Peyer's patch (tissue), 4 donors: ENCODE measurements around the gene AKT1. TPM values are rescaled to one million over a fixed set of nuclear protein-coding genes. Genes with fewer than 3 reads are reported as not detected.

Experiments used
- DNase-seq, 3 donors: peaks; one replicate each; pipeline ENCODE4 v3.0.0-alpha.2; 2017 to 2019
- H3K27ac ChIP-seq, 4 donors: fragments of 200-600 bp; sonication (generic); one replicate each; pipeline ENCODE4 v1.5.1; 2016 to 2019
- H3K27me3 ChIP-seq, 2 donors: fragments of 200-600 bp; sonication (generic); one replicate each; pipeline ENCODE4 v1.5.1; 2019
- H3K36me3 ChIP-seq, 3 donors: fragments of 200-600 bp; sonication (generic); one replicate each; pipeline ENCODE4 v1.5.1; 2016 to 2019
- H3K4me1 ChIP-seq, 4 donors: fragments of 200-600 bp; sonication (generic); one replicate each; pipeline ENCODE4 v1.5.1; 2016 to 2019
- H3K4me3 ChIP-seq, 4 donors: fragments of 200-600 bp; sonication (generic); 1 replicate in 3 of 4; 2 replicates in 1 of 4; pipeline ENCODE4 v1.5.1; 2016 to 2019; ENCODE audit warnings: mild to moderate bottlenecking in 1 of 4
- H3K9me3 ChIP-seq, 4 donors: fragments of 200-600 bp; sonication (generic); one replicate each; pipeline ENCODE4 v1.5.1; 2016 to 2019; ENCODE audit warnings: mild to moderate bottlenecking in 1 of 4
- POLR2A ChIP-seq, 2 donors: fragments of 450-650 bp; IDR thresholded peaks; one replicate each; pipeline ENCODE4 v1.5.1; 2017; ENCODE audit warnings: antibody characterized with exemption in 2 of 2, mild to moderate bottlenecking in 2 of 2, moderate library complexity in 2 of 2
- total RNA-seq, 4 donors: library from RNA; depleted of rRNA; stranded (reverse); fragments of >200 nt; gene quantifications; one replicate each; pipeline ENCODE4 v1.1.0, GENCODE V29; 2016
- TF ChIP-seq, protein P1 (sequence below), 6 experiments: fragments of 450-650 bp in 4 of 6; fragments of 200-600 bp in 2 of 6; sonication (generic) in 1 of 6; IDR thresholded peaks; one replicate each; pipeline ENCODE4 v1.5.1; 2017 to 2019; ENCODE audit warnings: antibody characterized with exemption in 6 of 6, mild to moderate bottlenecking in 3 of 6, moderate library complexity in 1 of 6

Gene AKT1
- total RNA-seq, 4 donors from 2014 or later, result 85.6 to 259 (median 111) TPM

DNA sequence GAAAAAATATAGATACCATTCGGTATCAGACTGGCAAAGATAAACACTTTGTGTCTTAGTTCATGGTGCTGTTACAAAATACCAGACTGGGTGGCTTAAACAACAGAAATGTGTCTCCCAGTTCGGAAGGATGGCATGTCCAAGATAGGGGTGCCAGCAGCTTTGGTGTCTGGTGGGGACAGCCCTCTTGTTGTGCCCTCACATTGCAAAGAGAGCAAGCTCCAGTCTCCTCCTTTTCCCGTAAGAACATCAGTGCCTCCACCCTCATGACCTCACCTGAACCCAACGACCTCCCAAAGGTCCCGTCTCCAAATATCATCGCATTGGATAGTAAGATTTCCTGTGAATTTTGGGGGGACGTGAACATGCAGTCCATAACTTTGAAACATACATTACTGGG is 17.7 kb upstream of the AKT1 start:
- peaks cover 4 to 12% (median 7%) of the 10 kb centered on the region in 4 donors for H3K4me1 ChIP-seq
- DNase-seq, result no peak
- H3K27ac ChIP-seq, result no peak overlapping the region
- H3K36me3 ChIP-seq, result no peaks in the 10 kb centered on the region
- H3K9me3 ChIP-seq, result no peaks in the 10 kb centered on the region
- H3K4me3 ChIP-seq, result no peak overlapping the region
- H3K27me3 ChIP-seq, result no peaks in the 10 kb centered on the region
- TF ChIP-seq, protein P1, sequence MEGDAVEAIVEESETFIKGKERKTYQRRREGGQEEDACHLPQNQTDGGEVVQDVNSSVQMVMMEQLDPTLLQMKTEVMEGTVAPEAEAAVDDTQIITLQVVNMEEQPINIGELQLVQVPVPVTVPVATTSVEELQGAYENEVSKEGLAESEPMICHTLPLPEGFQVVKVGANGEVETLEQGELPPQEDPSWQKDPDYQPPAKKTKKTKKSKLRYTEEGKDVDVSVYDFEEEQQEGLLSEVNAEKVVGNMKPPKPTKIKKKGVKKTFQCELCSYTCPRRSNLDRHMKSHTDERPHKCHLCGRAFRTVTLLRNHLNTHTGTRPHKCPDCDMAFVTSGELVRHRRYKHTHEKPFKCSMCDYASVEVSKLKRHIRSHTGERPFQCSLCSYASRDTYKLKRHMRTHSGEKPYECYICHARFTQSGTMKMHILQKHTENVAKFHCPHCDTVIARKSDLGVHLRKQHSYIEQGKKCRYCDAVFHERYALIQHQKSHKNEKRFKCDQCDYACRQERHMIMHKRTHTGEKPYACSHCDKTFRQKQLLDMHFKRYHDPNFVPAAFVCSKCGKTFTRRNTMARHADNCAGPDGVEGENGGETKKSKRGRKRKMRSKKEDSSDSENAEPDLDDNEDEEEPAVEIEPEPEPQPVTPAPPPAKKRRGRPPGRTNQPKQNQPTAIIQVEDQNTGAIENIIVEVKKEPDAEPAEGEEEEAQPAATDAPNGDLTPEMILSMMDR (IDR thresholded peaks at IDR 0.05), result no peak
- TF ChIP-seq POLR2A (IDR thresholded peaks at IDR 0.05), result no peak

DNA sequence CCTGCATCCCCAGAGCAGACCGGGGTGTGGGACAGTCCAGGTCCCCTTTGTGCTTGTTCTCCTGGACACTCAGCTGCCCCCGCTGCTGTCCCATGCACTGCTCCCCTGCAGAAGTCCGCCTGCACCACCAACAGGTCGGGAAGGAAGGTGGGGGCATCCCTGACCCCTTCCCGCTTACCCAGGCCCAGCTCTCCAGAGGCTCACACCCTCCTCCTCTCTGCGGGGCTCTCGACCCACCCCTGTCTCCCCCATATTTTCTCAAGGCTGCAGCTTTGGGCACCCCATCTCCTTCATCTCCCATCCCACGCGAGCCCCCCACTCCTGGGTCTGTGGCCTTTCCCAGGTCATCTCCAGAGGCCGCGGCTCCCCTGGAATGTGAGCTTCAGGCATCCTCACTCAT is 14.8 kb upstream of the AKT1 start:
- Histone ChIP-seq H3K4me1 (peaks cover 0 to 4% (median 0%) of the 10 kb centered on the region in 4 donors), H3K4me3 (no peak overlapping the region), H3K9me3 (no peaks in the 10 kb centered on the region), H3K36me3 (no peaks in the 10 kb centered on the region), H3K27me3 (no peaks in the 10 kb centered on the region), H3K27ac (no peak overlapping the region)
- TF ChIP-seq POLR2A (IDR thresholded peaks at IDR 0.05), result no peak
- TF ChIP-seq, protein P1 (IDR thresholded peaks at IDR 0.05), result no peak
- DNase-seq, result no peak

DNA sequence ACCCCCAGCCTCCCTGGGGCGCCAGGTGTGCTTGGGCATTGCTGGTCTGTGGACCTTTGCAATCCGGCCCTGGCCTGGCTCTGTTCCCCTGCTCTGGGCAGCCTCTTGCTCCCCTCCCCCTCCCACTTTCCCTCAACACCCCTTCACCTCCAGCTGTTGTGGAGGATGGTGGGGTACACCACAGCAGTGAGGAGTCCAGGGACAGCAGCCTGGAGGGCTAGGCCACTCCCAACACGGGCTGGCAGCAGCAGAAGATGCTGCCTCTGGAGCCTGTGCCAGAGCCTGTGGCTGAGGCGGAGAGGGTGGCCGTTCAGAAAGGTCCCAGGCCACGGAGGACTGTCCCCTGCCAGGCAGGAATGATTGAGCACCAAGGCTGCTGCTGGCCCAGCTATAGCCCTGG is 12.9 kb upstream of the AKT1 start:
- Histone ChIP-seq H3K9me3 (no peaks in the 10 kb centered on the region), H3K27ac (no peak overlapping the region)
- TF ChIP-seq POLR2A (IDR thresholded peaks at IDR 0.05), result no peak
- TF ChIP-seq, protein P1 (IDR thresholded peaks at IDR 0.05), result no peak

DNA sequence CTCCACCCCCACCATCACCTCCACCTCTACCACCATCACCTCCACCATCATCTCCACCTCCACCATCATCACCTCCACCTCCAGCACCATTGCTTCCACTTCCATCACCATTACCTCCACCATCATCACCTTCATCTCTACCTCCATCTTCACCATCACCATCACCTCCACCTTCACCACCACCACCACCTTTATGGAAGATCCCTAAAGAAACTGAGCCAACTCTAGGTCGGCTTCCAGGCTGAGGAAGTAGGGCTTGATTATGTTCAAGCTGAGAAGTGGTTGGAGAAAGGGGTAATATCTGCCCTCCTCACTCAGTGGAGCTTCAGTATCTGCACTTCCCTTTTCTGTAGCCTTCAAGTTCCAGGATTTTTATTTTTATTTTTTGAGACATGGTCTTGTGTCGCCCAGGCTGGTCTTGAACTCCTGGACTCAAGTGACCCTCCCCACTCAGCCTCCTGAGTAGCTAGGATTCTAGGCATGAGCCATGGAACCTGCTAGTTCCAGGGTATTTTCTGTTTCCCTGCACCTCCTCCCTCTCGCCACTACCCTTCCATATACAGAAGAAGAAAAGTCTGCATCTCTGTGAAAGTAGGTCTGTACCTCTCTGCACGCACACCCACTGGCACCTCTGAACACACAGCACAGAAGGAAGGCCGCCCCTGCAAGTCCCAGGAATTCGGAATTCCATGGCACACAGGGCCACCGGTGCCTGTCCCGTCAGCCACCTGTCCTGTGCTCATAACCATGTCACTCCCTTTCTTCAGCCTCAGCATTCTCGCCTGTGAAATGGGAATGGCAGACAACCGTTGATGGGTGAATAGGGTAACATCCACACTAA is 11.3 kb upstream of the AKT1 start:
- Histone ChIP-seq H3K4me1 (peaks cover 1 to 15% (median 3%) of the 10 kb centered on the region in 4 donors), H3K27ac (no peak overlapping the region), H3K4me3 (no peak overlapping the region), H3K27me3 (no peaks in the 10 kb centered on the region), H3K9me3 (no peaks in the 10 kb centered on the region), H3K36me3 (no peaks in the 10 kb centered on the region)
- TF ChIP-seq POLR2A (IDR thresholded peaks at IDR 0.05), result no peak
- TF ChIP-seq, protein P1 (IDR thresholded peaks at IDR 0.05), result no peak
- no peak for DNase-seq

More for the DNA sequence above, 12.9 kb upstream of the AKT1 start:
- H3K4me3 ChIP-seq, result no peak overlapping the region
- H3K27me3 ChIP-seq, result no peaks in the 10 kb centered on the region
- H3K36me3 ChIP-seq, result no peaks in the 10 kb centered on the region
- peaks cover 0 to under 1% (median 0%) of the 10 kb centered on the region in 4 donors for H3K4me1 ChIP-seq
- DNase-seq, result no peak

DNA sequence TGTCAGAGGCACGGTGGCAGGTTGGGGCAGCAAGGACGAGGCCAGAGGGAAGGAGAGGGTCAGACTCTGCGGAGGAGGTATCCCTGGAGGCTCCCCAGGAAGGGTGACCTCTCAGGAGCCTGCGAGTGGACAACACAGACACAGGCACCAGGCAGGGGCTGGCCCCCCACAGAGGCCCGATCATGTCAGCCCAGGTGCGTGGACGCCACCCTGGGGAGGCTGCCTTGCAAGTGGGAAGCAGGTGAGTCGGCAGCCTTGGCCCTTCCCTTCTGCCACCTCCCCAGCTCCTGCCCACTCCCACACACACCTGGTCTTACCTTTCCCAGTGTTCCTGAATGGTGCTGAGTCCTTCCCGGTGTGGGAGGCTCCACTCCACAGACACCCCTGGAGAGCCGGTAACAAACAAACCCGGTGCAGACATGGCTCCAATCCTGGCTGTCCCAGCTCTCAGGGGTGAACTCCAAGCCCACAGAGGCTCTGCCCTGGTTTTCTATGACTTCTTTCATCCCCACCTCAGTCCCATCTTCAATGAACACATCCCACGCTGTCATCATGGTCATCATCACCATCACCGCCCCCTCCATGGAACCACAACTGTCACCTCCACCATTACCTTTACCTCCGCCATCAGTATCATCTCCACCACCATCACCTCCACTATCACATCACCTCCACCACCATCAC is 10.5 kb upstream of the AKT1 start:
- peaks cover 6 to 23% (median 9%) of the 10 kb centered on the region in 4 donors for H3K4me1 ChIP-seq
- no peak overlapping the region for H3K27ac ChIP-seq
- TF ChIP-seq, protein P1 (IDR thresholded peaks at IDR 0.05), result no peak
- no peak for TF ChIP-seq POLR2A (IDR thresholded peaks at IDR 0.05)

More for the DNA sequence above, 10.5 kb upstream of the AKT1 start:
- Histone ChIP-seq H3K36me3 (no peaks in the 10 kb centered on the region), H3K9me3 (no peaks in the 10 kb centered on the region), H3K27me3 (no peaks in the 10 kb centered on the region), H3K4me3 (no peak overlapping the region)
- no peak for DNase-seq
